Measurements from ENCODE around the gene PRKCE.

DNA sequence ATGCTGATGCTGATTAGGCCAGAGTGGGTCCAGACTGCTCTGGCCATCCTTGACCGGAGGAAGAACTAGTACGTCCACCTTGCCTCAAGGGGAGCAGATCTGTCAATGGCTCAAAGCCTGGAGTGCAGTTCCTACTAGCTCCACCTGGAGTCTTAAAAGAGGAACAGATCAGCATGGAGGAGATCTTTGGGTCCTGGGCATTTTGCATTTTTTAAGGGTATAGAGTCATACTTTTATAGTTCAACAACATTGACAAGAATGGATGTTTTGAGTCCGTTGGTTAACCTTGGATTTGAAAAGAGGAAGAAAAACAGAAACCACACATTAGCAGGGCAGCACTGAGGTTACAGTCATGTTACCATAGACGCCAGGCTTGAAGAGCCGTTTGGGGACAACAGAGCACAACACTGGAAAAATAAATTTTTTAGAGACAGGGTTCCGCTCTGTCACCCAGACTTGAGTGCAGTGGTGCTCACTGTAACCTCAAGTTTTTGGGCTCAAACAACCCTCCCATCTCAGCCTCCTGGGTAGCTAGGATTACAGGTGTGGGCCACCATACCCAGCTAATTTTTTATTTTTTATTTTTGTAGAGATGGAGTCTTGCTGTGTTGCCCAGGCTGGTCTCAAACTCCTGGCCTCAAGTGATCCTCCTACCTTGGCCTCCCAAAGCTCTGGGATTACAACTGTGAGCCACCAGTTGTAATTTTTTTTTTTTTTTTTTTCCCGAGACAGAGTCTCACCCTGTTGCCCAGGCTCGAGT, 78.5 kb downstream of the PRKCE start:
- TF ChIP-seq MYC (IDR thresholded peaks at IDR 0.05; ENCODE audit: low read depth, low read length) = no peak
- no peak for TF ChIP-seq EZH2 (IDR thresholded peaks at IDR 0.05; ENCODE audit: borderline replicate concordance, low read depth, low read length, severe bottlenecking)
- TF ChIP-seq, protein P1, sequence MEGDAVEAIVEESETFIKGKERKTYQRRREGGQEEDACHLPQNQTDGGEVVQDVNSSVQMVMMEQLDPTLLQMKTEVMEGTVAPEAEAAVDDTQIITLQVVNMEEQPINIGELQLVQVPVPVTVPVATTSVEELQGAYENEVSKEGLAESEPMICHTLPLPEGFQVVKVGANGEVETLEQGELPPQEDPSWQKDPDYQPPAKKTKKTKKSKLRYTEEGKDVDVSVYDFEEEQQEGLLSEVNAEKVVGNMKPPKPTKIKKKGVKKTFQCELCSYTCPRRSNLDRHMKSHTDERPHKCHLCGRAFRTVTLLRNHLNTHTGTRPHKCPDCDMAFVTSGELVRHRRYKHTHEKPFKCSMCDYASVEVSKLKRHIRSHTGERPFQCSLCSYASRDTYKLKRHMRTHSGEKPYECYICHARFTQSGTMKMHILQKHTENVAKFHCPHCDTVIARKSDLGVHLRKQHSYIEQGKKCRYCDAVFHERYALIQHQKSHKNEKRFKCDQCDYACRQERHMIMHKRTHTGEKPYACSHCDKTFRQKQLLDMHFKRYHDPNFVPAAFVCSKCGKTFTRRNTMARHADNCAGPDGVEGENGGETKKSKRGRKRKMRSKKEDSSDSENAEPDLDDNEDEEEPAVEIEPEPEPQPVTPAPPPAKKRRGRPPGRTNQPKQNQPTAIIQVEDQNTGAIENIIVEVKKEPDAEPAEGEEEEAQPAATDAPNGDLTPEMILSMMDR (IDR thresholded peaks at IDR 0.05; ENCODE audit: extremely low read depth in 1 of 2, insufficient read depth in 1 of 2, low read depth in 1 of 2, low read length in 2 of 2) = peak; percentile 9 to 18
- no peak for TF ChIP-seq POLR2A (IDR thresholded peaks at IDR 0.05; ENCODE audit: low read depth, low read length)
- TF ChIP-seq JUN (IDR thresholded peaks at IDR 0.05; ENCODE audit: borderline replicate concordance, insufficient read depth, insufficient read length, low read depth) = no peak
- no peak for TF ChIP-seq POLR2AphosphoS5 (IDR thresholded peaks at IDR 0.05; ENCODE audit: insufficient read depth, low read depth, low read length)
